IMR-90 (cell line): Measurements from ENCODE around the gene CREG1.

Source experiments
- BHLHE40 ChIP-seq: fragments of 150-350 bp; IDR thresholded peaks from 2 replicates; pipeline ENCODE4 v1.6.1; 2016; ENCODE audit warnings: mild to moderate bottlenecking, low read depth, low read length
- CTCF ChIP-seq: conservative IDR thresholded peaks from 2 replicates; pipeline ENCODE4 v1.5.1; 2012; ENCODE audit warnings: mild to moderate bottlenecking, low read depth, low read length, improper control_type of control experiment

DNA sequence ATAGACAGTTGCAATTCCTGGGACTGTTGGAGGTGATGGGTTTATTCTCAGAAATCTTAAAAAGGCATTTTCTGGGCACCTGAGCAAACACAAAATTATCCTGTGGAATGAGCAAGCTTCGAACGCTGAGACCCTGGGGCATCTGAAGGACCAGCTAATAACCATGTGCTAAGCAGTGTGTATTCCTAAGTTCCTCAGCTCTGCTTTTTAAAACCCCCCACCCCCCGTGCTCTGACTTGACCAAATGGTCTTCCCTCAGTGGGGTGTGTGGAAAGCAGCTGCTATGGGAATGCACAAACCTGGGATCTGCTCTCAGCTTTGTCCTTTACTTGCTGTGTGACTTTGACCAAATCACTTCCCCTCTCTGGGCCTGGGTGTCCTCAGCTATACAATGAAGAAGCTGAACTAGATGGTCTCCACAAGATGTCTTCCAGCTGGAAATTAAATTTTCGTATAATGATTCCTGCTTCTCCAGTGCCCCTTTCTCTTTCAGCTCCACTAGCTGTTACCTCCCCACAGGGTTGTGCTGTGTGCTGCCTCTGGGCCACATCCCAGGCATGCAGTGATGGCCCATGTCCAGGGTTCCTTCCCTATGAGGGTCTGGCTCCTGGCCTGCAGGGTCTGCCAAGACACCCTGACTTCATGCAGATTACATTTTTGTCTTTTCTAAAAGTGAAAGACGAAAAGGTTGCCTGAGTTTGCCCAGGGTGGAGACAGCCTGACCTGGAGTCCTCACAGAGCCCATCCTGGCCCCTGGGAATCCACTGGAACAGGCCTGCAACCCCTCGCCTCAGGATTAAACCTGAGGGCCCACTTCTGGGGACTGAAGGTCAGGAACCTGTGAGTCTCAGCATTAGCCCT, 20.4 kb downstream of the CREG1 start:
- TF ChIP-seq CTCF (no peak), BHLHE40 (no peak)
